HG03175 (cell line): ENCODE data around the gene ACACA.
"Not testable (repeated sequence)": the region's sequence is repeated elsewhere in the genome, so short reads cannot be mapped to it uniquely, and the experiment has no call there.

Source experiments
- ATAC-seq: cut with Tn5 transposase; IDR thresholded peaks from one replicate; pipeline ENCODE4 v1.9.1; 2021; ENCODE audit warnings: mild to moderate bottlenecking, moderate library complexity; ENCODE audit not compliant: unreplicated experiment

Gene ACACA

GRCh38 chr17:37084372-37084771 is 322.3 kb downstream of the ACACA start:
- ATAC-seq, result no peak

GRCh38 chr17:37083456-37083855 is 323.2 kb downstream of the ACACA start:
- ATAC-seq, result no peak

GRCh38 chr17:37082985-37083384 is 323.7 kb downstream of the ACACA start:
- ATAC-seq, result no peak

- no peak for ATAC-seq
Observed at GRCh38 chr17:37082311-37082860, 324.2 kb downstream of the ACACA start.

- ATAC-seq, result no peak
Observed at GRCh38 chr17:37081287-37081686, 325.3 kb downstream of the ACACA start.

- no peak for ATAC-seq
Observed at GRCh38 chr17:37079735-37080134, 326.9 kb downstream of the ACACA start.

- ATAC-seq, result no peak
Observed at GRCh38 chr17:37079065-37079708, 327.4 kb downstream of the ACACA start.

- not testable (repeated sequence) for ATAC-seq
Observed at GRCh38 chr17:37073464-37073863, 333.2 kb downstream of the ACACA start.

- no peak for ATAC-seq
Observed at GRCh38 chr17:37069087-37069486, 337.5 kb downstream of the ACACA start.

- no peak for ATAC-seq
Observed at GRCh38 chr17:37068266-37068665, 338.4 kb downstream of the ACACA start.

GRCh38 chr17:37067555-37068111 is 339.0 kb downstream of the ACACA start:
- ATAC-seq, result no peak

GRCh38 chr17:37066322-37067255 is 340.0 kb downstream of the ACACA start:
- no peak for ATAC-seq

- ATAC-seq, result no peak
Observed at GRCh38 chr17:37065486-37066321, 340.9 kb downstream of the ACACA start.

- no peak for ATAC-seq
Observed at GRCh38 chr17:37064956-37065355, 341.7 kb downstream of the ACACA start.

GRCh38 chr17:37064206-37064605 is 342.4 kb downstream of the ACACA start:
- ATAC-seq, result no peak

- no peak for ATAC-seq
Observed at GRCh38 chr17:37062021-37062420, 344.6 kb downstream of the ACACA start.

- ATAC-seq, result no peak
Observed at GRCh38 chr17:37060928-37061327, 345.7 kb downstream of the ACACA start.

- ATAC-seq, result no peak
Observed at GRCh38 chr17:37060094-37060493, 346.5 kb downstream of the ACACA start.

GRCh38 chr17:37059493-37059892 is 347.1 kb downstream of the ACACA start:
- no peak for ATAC-seq

- no peak for ATAC-seq
Observed at GRCh38 chr17:37056622-37057021, 350.0 kb downstream of the ACACA start.

GRCh38 chr17:37054894-37055293 is 351.7 kb downstream of the ACACA start:
- ATAC-seq, result no peak
